ENCODE data around the gene PHF19.

PHF19 gene

GRCh38 chr9:120891884-120892747 is 15.1 kb upstream of the PHF19 start:
- no peak for DNase-seq

- DNase-seq, result no peak
Observed at GRCh38 chr9:120891245-120891883, 14.4 kb upstream of the PHF19 start.

GRCh38 chr9:120890320-120891244 is 13.6 kb upstream of the PHF19 start:
- DNase-seq, result no peak

GRCh38 chr9:120889606-120890271 is 12.8 kb upstream of the PHF19 start:
- DNase-seq, result no peak

GRCh38 chr9:120888626-120889025 is 11.6 kb upstream of the PHF19 start:
- DNase-seq, result no peak

- DNase-seq, result no peak
Observed at GRCh38 chr9:120886490-120886967, 9.5 kb upstream of the PHF19 start.

- no peak for DNase-seq
Observed at GRCh38 chr9:120885958-120886357, 9.0 kb upstream of the PHF19 start.

- no peak for DNase-seq
Observed at GRCh38 chr9:120885457-120885856, 8.5 kb upstream of the PHF19 start.

GRCh38 chr9:120883608-120883996 is 6.6 kb upstream of the PHF19 start:
- DNase-seq, result no peak

GRCh38 chr9:120882935-120883607 is 6.1 kb upstream of the PHF19 start:
- no peak for DNase-seq

- no peak for DNase-seq
Observed at GRCh38 chr9:120879446-120879845, 2.5 kb upstream of the PHF19 start.

GRCh38 chr9:120878188-120879130 is 1.5 kb upstream of the PHF19 start:
- no peak for DNase-seq

- peak in 11 of 14 donors; percentile 42 to 71 (median 64) for DNase-seq
Observed at GRCh38 chr9:120877276-120878034, 467 bp upstream of the PHF19 start.

GRCh38 chr9:120875954-120876841 is 790 bp downstream of the PHF19 start:
- peak in 13 of 14 donors; percentile 18 to 87 (median 72) for DNase-seq

GRCh38 chr9:120875643-120875953 is 1.4 kb downstream of the PHF19 start:
- DNase-seq, result no peak

GRCh38 chr9:120875195-120875565 is 1.8 kb downstream of the PHF19 start:
- DNase-seq, result no peak

GRCh38 chr9:120874226-120875194 is 2.5 kb downstream of the PHF19 start:
- no peak for DNase-seq
